Retina (tissue), 1 donor: ENCODE results near the gene CYP11A1.

Experiments used
- DNase-seq: peaks from one replicate; pipeline ENCODE4 v3.0.0-alpha.2; 2016

Gene CYP11A1

DNA sequence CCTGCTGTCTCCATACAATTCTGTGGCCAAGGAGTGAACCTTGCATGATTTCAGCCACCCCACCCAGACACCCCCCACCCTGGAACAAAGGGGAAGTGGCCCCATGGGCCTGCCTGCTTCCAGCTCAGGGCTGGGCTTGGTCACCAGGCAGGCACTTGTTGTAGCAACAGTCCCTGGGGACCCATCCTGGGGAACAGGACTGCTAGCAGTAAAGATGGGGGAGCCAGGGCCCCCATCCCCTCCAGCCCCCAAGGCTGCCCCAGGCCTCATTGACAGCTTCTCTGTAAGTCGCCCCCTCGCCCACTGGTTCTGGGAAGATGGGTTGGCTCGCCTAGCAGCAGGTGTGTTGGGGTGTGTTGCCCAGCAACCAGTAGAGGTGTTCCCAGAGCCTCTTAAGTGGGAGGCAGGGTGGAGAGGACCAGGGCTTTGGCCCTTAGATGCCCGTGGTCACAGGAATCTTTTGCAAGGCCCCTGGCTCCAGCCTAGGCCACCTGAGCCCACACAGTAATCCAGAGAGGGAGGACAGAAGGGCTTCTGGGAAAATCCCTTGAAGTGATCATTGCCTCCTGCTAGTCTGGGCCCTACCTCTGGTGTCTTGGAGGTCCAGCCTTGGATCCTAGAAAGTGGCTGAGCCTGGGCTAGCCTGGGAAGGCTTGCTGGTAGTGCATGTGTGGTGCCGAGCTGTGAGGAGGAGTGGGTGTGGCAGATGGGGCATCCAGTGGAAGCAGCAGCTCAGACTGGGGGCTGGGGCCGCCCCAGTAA is 48.9 kb downstream of the CYP11A1 start:
- DNase-seq: peak; percentile 65

DNA sequence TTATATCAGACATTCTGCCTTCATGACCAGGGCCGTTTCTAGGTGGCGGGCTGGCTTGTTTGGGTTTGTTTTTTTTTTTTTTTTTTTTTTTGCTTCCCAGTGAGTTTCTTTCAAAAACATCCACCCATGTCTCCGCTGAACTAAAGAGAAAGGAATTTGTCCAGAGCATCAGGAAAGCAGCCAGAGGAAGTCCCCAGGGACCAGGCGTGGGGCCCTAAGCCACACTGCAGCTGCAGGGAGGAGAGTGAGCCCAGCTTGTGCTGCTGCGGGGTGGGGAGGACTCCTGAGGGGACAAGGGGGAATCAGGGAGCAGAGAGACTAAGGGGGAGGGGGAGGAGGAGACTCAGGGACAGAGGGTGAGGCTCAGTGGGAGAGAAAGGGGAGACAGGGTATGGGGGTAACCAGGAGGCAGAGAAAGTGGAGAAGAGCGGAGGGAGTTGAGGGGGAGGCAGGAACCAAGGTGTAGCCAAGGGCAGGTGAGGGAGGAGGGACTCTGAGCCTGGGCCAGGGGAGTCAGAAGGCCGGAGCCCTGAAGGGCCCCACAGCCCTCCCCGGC is 49.5 kb downstream of the CYP11A1 start:
- DNase-seq: peak; percentile 78

DNA sequence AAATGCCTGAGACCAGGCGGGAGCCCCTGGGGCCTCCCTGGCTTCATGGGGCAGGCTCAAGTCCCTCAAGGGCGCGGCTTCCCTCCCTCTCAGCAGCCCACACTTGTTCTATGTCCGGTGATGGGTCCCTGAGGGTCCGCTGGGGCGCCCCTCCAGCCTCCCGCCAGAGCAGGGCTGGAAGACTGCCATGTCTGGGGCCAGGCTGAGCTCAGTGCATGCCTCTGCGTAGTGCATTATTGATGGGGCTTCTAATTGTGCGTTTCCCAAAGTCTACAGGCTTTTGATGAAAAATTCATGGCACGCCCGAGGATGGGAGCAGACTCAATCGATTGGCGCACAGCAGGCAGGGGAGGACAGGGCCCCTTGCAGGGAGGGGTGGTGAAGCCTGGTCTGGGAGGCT is 51.3 kb downstream of the CYP11A1 start:
- DNase-seq: peak; percentile 74

DNA sequence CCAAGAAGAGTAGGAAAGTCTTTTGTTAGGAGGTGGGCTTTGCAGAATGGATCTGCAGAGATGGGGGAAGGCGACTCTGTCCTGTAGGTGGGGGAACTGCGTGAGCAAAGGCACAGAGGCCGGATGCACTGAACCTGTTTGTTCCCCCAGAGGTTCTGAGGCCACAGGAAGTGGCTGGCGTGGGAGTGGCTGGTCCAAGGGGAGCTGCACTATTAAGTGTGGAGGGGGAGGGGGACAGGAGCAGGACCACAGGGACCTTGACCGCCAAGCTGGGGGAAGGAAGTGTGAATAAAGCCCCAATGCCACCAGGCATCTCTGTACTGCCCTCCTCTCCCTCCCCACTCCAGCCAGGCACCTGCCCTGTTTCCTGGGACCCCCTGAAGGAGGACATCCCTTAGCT is 51.8 kb downstream of the CYP11A1 start:
- no peak for DNase-seq

DNA sequence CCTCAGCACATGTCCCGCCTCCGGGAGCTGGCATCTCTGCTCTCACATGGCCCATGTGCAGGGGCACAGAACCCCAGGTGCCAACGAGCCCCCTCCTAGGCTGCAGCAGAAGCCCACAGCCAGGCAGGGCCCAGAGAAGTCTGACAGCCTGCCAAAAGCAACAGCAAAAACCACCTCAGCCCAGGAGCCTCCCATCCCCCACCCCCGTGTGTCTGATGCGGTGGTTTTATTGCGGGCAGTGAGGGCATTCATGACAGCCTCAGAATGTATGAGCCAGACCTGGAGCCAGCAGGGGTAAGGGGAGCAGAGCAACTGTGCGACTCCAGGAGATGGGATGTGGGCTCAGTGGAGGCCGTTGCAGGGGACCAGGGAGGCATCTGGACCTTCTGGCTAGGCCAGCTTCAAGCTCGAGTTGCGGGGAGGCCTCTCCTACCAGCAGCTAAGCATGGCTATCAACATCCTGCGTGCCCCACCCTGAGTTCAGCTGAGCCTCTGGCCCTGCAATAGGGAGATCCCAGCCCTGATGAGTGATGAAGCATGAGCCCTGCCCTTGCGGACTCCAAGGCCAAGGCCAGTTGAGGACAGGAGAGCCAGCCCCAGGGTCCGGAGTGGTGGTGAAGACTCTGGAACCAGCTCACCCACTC is 52.5 kb downstream of the CYP11A1 start:
- DNase-seq: no peak

DNA sequence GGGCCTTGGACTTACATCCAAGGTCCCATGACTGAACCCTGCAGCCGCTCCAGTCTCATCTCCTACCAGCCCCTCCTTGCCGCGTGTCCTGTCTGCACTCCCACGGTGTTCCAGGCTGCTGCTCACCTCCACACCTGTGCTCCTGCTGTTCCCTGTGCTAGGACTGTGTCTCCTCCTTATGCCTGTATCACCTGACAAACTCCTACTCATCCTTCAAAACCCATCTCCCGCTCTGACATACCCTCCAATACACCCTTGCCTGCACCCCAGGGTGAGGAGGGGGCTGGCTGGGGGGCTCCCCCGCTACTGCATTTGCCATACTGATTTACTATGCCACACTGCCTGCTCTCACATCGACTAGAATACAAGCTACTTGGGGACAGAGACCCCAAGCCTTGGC is 53.6 kb downstream of the CYP11A1 start:
- DNase-seq: no peak

DNA sequence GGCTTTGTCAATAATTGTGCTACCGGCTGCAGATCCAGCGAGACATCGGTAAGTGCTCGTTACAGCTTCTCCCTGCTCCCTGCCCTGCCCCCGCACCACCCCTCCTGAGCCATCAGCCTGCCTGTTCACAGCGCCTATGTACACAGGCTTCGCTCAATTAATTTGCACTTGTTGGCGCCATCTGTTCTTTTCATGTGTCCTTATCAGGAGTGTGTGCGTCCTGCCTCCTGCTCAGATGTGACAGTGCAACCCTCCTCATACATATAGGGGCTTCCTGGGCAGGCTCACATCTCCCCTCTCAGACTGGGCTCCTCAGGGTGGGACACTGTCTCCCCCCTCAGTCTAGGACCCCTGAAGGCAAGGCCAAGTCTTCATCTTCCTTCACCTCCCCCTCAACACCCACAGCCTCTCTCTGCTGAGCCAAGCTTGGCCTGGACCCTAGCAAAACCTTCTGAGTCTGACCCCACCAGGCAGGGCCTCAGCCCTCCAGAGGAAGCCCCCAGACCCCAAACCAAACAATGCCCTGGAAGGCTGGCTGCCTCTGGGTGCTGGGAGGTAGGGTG is 54.9 kb downstream of the CYP11A1 start:
- peak; percentile 83 for DNase-seq

GRCh38 chr15:74311734-74312444 is 55.6 kb downstream of the CYP11A1 start:
- peak; percentile 69 for DNase-seq

GRCh38 chr15:74307827-74308811 is 59.3 kb downstream of the CYP11A1 start:
- peak; percentile 85 for DNase-seq

DNA sequence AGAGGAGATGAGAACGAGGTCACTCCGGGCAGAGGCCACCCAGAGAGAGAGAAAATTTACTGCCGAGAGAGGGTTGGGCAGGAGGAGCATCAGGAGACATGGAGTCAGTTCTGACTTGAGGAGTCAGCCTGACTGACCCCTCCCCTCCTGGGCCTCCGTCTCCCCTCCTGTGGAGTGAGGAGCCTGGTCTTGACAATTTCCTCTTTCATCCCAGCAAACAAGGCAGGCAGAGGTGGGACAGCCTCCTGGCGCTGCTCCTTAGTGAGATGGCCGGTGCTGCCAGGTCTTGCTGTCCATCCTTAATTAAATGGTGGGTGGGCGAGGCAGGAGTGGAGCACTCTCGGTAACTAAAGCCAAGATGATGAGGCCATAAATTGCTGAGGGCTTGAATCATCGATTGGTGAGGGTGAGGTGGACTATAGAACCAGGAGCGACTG is 60.6 kb downstream of the CYP11A1 start:
- DNase-seq: no peak

- DNase-seq: no peak
Observed at GRCh38 chr15:74305687-74306086, 61.8 kb downstream of the CYP11A1 start.

DNA sequence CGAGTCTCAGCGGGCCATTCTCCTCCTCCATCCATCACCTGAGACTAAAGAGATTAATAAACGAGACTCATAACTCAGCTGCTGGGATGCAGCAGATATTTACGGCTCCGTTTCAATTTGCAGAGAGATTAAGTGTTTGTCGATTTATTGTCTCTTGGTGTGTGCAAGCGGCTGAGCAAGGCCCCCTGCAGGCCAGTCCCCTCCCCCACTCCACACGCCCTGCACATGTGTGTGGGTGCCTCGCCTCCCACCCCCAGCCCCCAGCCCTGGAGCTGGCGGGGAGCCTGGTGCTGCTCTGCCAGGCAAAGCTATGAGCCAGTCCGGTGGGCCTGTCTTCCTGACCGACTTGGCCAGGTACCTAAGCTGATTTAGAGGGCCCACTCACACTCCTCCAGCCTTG is 63.0 kb downstream of the CYP11A1 start:
- DNase-seq: no peak

- no peak for DNase-seq
Observed at GRCh38 chr15:74303741-74304309, 63.6 kb downstream of the CYP11A1 start.

GRCh38 chr15:74302821-74303359 is 64.6 kb downstream of the CYP11A1 start:
- DNase-seq: peak; percentile 87

- no peak for DNase-seq
Observed at GRCh38 chr15:74301583-74302361, 65.7 kb downstream of the CYP11A1 start.

- DNase-seq: peak; percentile 78
Observed at GRCh38 chr15:74300057-74300795, 67.2 kb downstream of the CYP11A1 start.

GRCh38 chr15:74297887-74298286 is 69.6 kb downstream of the CYP11A1 start:
- DNase-seq: no peak

DNA sequence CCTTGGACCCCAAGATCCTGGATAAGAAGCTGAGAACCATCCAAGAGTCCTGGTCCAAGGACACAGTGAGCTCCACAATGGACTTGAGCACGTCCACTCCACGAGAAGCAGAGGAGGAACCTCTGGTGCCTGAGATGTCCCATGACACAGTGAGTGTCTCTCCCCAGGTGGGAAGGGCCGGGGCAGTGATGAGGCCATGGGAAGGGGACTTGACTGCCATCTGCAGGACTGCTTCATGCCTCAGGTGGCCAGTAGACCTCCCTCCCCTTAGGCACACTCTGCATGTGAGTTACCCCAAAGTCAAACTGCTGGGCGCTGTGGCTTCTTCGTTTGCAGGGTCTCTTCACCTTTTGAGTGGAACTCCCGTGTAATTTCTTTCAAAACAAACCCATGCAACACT is 71.6 kb downstream of the CYP11A1 start:
- no peak for DNase-seq

- DNase-seq: no peak
Observed at GRCh38 chr15:74294010-74294409, 73.4 kb downstream of the CYP11A1 start.
